HG03520 (cell line): ENCODE data around the gene HDGF.
A peak's percentile ranks its signal among the peaks of the same experiment; 100 is the strongest.
"Not testable (repeated sequence)": the region's sequence is repeated elsewhere in the genome, so short reads cannot be mapped to it uniquely, and the experiment has no call there.

Experiments
- ATAC-seq: cut with Tn5 transposase; IDR thresholded peaks from one replicate; pipeline ENCODE4 v1.9.1; 2021; ENCODE audit warnings: mild to moderate bottlenecking, moderate library complexity; ENCODE audit not compliant: unreplicated experiment

The HDGF gene

GRCh38 chr1:156767101-156767878 is 15.8 kb upstream of the HDGF start, which contains the start of gene PRCC:
Gene PRCC, plus strand, starts transcription at chr1:156767535. Its CDS starts 237 bp downstream, at chr1:156767772.
- ATAC-seq = peak; percentile 86

GRCh38 chr1:156766298-156767100 is 15.0 kb upstream of the HDGF start:
- ATAC-seq = peak; percentile 3

GRCh38 chr1:156765666-156766065 is 14.2 kb upstream of the HDGF start:
- no peak for ATAC-seq

- not testable (repeated sequence) for ATAC-seq
Observed at GRCh38 chr1:156765136-156765535, 13.7 kb upstream of the HDGF start.

DNA sequence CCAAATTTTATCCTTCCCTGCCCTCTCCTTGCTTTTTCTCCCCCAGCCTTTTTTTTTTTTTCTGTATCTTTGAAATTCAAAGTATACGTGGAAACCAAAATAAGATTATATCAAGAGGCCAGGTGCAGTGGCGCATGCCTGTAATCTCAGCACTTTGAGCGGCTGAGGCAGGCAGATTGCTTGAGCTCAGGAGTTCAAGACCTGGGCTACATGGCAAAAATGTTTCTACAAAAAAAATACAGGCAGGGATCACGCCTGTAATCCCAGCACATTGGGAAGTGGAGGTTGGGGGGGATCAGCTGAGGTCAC is 9.3 kb upstream of the HDGF start:
- no peak for ATAC-seq

GRCh38 chr1:156760092-156760795 is 8.8 kb upstream of the HDGF start:
- ATAC-seq = no peak

DNA sequence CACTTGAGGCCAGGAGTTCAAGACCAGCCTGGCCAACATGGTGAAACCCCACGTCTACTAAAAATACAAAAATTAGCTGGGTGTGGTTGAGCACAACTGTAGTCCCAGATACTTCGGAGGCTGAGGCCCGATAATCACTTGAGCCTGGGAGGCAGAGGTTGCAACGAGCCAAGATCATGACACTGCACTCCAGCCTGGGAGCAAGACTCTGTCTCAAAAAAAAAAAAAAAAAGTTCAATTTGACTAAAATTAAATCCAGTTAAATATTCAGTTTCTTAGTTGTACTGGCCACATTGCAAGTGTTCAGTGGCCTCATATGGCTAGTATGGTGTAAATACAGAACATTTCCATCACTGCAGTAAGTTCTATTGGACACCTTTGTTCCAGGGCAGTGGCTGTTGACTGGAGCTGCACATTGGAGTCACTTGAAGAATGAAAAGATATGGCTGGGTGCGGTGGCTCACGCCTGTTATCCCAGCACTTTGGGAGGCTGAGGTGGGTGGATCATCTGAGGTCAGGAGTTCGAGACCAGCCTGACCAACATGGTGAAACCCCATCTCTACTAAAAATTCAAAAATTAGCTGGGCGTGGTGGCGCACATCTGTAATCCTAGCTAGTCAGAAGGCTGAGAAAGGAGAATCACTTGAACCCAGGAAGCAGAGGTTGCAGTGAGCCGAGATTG is 6.2 kb upstream of the HDGF start:
- not testable (repeated sequence) for ATAC-seq

DNA sequence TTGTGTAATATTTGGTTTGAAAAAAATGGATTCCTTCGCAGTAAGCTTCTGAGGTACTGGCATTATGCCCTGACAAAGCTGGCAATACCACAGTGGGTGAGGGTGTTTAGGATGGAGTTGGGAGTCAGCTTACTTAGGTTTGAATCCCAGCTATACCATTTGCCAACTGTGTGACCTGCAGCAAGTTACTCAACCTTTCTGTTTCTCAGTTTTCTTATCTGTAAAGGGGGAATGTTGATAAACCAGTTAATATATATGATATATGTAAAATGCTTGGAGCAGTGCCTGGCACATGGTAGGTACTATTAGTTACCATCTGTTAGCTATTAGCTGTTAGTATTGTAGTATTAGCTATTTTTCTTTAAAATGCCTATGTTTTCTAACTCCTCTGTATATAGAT is 4.9 kb upstream of the HDGF start:
- no peak for ATAC-seq

GRCh38 chr1:156755527-156755950 is 4.1 kb upstream of the HDGF start:
- ATAC-seq = no peak

- no peak for ATAC-seq
Observed at GRCh38 chr1:156754219-156754618, 2.7 kb upstream of the HDGF start.

- ATAC-seq = no peak
Observed at GRCh38 chr1:156752843-156753482, 1.5 kb upstream of the HDGF start.

GRCh38 chr1:156751757-156752481 is 444 bp upstream of the HDGF start:
- ATAC-seq = peak; percentile 55

DNA sequence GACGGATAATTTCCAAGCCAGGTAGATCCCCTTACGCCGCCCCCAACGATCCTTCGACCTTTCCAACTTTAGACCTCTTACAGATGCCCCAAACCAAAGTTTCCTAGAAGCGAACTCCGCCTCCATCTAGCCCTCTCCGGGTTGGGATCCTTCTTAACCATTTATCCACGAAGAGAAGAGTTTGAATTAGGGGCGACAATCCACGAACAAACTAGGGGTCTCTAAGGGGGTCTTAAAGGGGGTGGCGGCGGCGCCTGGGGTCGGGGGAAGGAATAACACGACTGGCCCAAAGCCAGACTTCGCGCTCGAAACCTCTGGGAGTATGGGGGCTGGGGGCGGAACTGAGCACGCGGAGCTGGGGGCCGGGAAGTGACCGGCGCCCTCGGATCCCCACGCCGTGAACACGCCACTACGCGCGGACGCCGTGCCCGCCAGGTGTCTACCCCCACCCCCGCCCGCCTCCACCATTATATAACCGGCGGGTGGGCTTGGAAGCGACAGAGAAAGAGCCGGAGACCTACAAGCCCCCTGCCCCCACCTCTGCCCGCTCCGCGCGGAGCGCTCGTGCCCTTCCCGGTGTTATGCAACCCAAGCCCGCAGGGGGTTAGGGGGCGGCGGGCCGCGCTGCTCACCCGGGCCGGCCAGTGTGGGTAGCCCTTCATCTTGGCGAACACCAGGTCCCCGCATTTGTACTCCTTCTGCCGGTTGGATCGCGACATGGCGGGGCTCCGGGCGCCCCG is 594 bp downstream of the HDGF start:
- ATAC-seq = peak; percentile 10

GRCh38 chr1:156750191-156750672 is 1.2 kb downstream of the HDGF start:
- no peak for ATAC-seq

- ATAC-seq = no peak
Observed at GRCh38 chr1:156749419-156750118, 1.9 kb downstream of the HDGF start.

GRCh38 chr1:156748670-156749418 is 2.6 kb downstream of the HDGF start:
- no peak for ATAC-seq

- ATAC-seq = no peak
Observed at GRCh38 chr1:156747742-156748669, 3.5 kb downstream of the HDGF start.
